Fibroblast of skin of right biceps (primary cell): ENCODE data around the gene HDAC9.

Experiments
- DNase-seq: peaks from one replicate; pipeline ENCODE4 v3.0.0-alpha.2; 2013

Gene HDAC9

DNA sequence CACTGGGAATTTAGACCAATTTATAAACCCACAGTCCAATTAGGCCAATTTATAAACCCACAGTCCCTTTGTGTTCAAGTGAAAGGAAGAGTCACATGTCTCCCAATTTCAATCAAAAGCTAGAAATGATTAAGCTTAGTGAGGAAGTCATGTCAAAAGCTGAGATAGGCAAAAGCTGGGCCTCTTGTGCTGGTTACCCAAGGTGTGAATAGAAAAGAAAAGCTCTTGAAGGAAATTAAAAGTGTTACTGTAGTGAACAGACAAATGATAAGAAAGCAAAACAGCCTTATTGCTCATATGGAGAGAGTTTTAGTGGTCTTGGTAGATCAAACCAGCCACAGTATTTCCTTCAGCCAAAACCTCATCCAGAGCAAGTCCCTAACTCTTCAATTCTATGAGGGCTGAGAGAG lies 245.0 kb downstream of the HDAC9 start:
- no peak for DNase-seq

- peak; percentile 98 for DNase-seq
These were observed 258.5 kb downstream of the HDAC9 start for GRCh38 chr7:18753972-18754610.

- peak; percentile 63 for DNase-seq
These were observed 259.2 kb downstream of the HDAC9 start for GRCh38 chr7:18754766-18755165.

GRCh38 chr7:18755793-18756192 lies 260.2 kb downstream of the HDAC9 start:
- no peak for DNase-seq

DNA sequence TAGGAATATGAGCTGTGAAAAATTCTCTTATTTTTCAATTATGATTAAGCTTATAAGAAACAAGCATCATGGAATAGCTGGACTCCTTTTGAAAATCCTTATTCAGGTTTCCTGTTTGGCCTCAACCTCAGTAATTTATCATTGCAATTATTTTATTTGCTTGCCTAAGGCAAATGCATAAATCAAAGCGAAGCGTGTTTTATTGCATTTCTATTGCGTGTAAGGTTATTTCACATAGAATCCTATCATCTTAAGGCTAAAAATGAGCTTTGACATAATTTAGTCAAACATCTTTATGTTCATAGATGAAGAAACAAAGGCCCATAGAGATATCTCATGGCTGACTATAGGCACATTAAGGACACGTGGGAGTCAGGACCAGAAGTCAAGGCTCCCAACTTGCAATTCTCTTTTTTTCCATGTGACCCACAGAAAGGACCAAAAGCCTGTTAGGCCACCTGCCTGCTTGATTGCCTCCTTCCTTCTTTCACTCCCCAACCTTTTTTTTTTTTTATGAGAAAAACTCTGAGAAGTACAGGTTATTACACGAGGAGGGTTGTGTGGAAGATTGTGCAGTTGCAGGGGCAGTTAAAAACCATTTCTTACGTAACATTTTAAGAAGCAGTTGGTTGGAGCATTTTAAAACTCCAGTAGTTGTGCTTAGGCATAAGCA lies 261.0 kb downstream of the HDAC9 start:
- no peak for DNase-seq

- no peak for DNase-seq
These were observed 264.5 kb downstream of the HDAC9 start for GRCh38 chr7:18760046-18760445.

DNA sequence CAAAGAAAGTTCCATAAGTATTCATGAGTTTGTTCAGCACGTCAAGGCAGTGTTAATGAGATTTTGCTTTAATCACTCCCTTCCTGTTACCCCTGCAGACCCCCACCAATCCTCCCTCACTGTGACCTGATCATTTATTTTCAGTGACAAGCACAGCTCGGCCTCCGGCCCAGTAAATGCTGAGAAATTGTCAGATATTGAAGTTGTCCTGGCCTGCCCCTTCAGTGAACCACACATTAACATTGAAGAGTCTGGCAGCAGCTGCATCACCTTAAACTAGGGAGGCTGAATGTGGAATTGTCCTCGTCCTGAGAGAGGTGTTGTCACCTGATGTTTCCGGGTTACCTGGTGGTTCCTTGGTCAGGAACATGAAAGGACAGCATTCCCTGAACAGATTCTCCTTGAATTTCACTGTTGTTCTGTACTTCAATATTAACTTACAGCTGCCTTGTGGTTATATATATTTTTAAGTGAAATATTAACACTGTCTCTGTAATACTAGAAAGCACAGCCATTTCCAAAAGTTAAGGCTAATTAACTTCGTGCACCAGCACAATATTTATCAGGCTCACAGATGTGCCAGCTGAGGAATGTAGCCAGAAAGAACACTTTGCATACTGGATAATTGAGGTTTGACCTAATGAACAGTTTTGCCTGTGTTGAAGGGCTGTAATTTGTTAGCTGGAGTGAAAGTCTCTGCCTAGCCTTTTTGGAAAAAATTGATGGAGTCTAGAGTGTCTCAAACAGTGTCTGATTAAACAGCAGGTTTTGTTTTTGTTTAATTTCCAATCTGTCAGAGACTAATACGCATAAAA lies 265.3 kb downstream of the HDAC9 start:
- DNase-seq = no peak

- peak; percentile 93 for DNase-seq
These were observed 266.6 kb downstream of the HDAC9 start for GRCh38 chr7:18762189-18762588.

DNA sequence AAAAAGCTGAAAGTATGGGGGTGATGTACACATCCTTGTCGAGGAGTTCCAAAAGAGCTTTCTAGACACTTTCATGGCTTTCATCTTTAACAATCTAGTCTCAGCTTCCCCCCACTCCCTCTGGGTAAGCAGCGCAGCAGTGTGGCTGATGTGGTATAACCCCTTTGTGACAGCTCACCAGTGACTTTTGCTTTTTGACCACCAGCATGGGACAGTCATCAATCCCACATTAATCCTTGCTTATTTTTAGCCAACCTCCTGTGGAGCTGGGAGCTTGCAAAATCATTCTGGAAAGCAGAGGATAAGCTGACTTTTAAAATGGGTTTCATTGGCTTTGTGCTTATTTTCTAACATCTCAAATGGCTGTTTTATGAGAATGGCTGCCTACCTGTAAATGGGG lies 272.7 kb downstream of the HDAC9 start:
- DNase-seq = peak; percentile 89

DNA sequence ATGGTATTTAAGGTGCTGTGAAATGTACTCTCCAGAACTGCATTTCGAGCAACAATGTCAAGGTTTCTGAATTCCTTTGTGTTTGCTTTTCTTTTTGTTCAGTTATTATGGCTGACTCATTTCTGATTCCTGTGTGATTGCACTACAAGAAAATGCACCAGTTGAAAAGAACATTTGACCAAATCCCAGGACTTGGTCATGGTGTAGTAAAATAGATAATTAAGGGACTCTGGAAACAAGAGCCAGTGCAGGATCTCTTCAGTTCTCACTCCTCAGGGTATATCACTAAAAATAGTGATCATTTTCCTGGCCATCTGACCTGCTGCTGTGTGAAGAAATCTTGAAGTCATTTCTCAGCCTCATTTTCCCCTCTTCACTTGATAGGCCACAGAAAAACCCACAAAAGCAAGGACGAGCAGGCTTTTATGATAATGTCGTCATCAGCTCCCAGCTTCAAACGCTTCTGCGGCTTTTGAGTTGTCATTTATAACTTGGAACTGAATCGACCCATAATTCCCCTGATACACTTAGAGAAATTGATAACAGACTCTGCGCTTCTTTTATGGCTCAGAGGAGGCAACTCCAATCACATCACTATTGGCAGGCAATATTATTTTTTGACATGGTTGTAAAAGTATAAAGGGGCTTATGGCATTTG lies 274.7 kb downstream of the HDAC9 start:
- peak; percentile 91 for DNase-seq

DNA sequence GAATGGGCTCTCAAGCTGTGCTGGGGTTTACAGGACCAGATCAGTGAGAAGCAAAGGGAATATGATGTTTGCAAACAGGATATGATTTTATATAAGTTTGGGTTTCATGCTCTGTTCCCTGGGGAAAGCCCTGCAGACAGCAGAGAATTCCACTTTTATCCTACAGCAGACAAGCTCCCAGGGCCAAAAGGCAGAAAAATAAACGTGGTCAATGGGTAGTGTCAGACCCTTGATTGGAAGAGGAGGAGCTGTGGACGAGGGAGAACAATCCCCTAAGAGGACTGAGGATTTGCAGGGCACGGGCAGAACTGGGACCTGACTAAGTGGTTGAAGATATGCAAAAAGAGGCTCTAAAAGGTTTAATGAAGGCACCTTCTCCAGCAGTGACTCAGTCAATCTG lies 275.3 kb downstream of the HDAC9 start:
- peak; percentile 63 for DNase-seq

GRCh38 chr7:18771834-18772566 lies 276.5 kb downstream of the HDAC9 start:
- DNase-seq = peak; percentile 57

GRCh38 chr7:18772567-18772965 lies 277.0 kb downstream of the HDAC9 start:
- DNase-seq = no peak

GRCh38 chr7:18777314-18777713 lies 281.8 kb downstream of the HDAC9 start:
- DNase-seq = no peak

- DNase-seq = peak; percentile 90
These were observed 283.0 kb downstream of the HDAC9 start for GRCh38 chr7:18778594-18778993.

DNA sequence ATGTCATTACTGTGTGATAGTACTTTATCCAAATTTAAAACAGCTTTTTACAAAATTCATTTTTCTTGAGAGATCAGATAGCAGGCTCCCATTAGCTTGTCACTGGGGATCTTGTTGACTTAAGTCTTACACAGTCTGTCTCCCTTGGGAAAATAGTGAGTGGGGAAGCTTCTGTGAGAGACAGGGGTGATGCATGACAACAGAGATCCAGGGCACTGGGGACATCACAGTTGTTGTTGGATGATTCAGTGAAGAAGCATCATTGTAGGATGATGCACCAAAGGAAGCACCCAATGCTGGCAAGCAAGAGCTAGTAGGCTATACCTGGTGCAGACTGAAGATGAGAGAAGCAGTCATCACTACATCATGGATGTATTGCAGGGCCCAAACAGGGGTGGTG lies 284.7 kb downstream of the HDAC9 start:
- peak; percentile 62 for DNase-seq

DNA sequence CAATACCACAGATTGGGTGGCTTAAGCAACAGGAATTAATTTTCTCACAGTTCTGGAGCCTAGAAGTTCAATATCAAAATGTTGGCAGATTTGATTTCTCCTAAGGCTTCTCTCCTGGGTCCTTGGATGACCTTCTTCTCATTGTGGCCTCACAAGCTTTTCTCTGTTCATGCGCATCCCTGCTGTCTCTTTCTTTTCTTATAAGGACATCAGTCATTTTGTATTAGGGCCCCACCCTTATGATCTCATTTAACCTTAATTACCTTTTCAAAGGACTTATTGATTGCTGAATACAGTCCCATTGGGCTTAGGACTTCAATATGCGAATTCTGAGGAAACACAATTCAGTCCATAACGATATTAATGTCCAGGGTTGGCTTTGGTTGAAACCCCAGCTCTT lies 285.4 kb downstream of the HDAC9 start:
- DNase-seq = no peak

DNA sequence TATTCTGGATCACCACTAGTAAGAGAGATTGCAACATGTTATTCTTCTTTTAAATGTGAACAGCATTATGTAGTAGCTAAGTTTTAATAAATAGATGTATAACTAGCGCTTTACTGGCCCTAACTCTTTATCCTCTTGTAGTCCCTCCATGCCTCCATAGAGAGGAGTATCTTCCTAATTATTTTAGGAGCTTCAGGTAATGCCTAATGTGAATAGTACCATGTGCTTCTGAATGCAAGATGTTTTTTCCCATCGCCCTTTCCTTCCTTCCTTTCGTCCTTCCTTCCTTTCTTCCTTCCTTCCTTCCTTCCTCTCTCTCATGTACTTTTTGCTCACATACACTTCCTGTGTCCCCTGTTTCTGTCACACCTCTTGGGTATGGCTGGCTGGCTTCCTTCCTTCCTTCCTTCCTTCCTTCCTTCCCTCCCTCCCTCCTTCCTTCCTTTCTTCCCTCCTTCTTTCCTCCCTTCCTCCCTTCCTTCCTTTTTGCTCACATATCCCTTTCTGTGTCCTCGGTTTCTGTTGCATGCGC lies 290.7 kb downstream of the HDAC9 start:
- no peak for DNase-seq

DNA sequence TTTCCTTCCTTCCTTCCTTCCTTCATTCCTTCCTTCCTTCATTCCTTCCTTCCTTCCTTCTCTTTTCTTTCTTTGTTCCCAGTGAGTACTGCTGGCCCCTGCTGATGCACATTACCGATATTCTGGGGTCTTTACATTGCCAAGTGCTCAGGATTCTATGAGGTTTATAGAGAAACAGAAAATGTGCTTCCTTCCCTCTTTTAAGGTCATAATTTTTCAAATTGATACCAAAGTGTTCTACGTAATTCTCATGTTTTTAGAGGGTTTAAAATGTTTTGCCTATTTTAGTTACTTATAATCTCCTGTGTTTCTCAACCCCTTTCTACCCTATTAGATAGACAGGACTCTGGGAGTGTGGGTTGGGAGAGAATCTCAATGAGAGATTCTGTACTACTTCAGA lies 291.2 kb downstream of the HDAC9 start:
- no peak for DNase-seq

DNA sequence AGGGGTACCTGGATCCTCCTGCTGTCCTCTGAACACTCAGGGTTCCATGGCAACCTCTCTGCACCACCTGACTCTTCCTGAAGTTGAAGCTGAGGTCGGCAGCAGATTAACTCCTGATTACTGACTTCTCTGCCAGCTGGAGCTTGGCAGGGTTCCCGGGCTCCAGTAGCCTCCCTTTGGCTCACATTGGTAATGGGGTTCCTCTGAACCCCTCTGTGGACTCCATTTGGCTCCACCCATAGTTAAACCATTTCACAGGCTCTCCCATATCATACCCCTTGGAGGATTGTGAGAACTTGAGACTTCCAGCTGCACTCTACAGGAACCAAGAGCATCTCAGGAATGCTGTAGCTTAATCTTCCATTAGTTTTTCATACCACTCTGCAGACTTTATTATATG lies 292.5 kb downstream of the HDAC9 start:
- DNase-seq = no peak

DNA sequence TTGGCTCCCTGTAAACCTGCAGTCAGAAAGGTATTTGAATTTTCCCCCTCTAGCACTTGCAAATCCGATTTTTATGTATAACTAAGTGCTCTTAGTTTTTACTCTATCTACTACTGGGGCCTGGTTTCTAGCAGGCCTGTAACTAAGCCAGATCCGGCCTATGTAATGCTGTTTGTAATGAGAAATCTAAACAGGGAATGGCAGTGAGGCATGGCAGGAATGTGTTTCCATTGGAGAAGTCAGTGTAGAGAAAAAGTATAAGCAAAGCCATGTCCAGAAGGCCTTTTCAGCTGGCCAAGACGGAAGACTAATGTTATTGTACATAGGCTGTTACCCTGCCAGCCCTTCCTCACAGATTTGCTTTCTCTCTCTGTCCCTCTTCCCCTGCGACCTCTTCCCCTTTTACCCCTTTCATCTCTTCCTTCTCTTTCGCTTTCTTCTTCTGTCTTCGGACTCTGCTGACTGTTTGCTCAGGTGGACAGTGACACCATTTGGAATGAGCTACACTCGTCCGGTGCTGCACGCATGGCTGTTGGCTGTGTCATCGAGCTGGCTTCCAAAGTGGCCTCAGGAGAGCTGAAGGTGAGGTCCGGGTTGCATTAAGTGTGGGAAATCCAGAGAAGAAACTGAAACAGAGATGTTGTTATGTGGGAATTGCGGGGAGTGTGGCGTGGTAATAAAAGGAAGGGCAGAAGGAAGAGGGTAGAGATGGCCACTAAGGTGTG lies 297.5 kb downstream of the HDAC9 start:
- DNase-seq = peak; percentile 37

- no peak for DNase-seq
These were observed 300.7 kb downstream of the HDAC9 start for GRCh38 chr7:18796216-18796615.
